Globus pallidus (tissue), 1 donor: ENCODE measurements around the gene C6orf47.

Source experiments
- DNase-seq: peaks from one replicate; pipeline ENCODE4 v3.0.0-alpha.2; 2015; ENCODE audit warnings: low spot score

C6orf47 gene

DNA sequence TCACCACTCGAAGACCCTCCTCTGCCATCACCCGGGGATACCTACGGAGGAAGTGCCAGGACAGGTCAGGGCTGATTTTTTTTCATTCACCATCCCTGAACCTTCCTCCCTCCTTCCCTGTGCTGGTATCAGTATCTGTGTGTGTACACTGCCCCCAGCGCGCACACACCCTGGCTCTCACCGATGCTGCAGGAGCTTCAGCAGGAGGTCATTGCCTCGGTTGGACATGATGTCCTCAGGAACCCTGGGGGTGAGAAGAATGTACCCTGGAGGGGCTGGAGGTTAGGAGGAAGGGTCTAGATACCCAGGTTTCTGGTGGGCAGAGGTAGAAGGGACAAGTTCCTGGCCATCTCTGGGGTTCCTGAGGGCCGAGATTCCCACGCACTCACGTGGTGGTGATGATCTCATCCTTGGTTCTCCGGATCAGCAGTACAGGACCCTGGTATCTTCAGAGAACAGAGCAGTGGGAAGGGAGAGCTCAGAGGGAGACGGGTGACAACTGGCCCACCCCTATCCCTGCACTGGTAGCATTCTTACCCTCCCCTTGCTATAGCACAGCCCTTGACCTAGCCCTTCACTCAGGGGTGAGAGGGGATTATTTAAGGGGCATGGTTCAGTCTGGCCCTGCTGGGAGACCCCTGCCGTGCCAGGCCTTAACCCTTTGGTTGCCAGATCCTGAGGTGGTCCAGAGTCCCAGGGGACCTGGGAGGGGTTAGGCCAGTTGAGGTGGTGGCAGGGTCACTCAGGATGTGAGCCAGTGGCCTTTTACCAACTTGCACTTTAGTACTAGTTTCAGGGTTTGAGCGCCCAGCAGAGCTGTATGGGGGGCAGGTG, 27.5 kb upstream of the C6orf47 start:
- DNase-seq = no peak

DNA sequence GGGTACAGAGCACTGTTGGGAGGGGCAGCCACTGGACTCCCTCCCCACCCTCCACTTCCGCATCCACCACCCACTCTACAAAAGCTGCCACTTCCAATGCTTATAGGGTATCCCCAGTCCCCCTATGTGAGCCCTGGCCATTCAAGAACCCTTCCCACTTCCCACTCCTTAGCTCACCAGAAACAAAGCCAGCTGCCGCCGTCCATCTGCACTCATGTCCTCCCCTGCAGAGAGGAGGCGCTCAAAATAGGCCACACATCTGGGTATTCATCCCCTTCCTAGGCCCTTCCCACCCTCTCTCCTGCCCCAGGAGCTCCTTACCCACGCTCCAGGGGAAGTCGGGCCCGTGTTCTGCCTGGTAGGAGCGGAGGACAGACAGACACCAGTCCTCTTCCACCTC, 26.7 kb upstream of the C6orf47 start:
- DNase-seq = no peak

DNA sequence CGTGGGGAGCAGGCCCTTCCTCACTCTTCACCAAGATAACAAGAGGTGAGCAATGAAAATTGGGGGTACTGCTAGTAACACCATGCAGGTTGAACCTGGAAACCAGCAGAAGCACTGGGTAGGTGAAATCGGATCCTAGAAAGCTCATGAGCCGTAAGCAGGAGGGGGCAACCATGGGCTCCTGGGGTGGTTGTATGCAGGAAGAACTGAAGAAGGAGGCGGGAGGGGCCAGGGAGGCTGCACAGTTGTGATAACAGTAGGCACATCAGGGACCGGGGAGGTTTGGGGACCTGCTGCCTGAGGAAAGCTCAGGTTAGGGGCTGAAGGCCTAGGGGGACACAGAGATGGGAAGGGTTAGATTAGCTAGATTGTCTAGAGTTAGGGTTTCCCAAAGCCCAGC, 25.9 kb upstream of the C6orf47 start:
- no peak for DNase-seq

DNA sequence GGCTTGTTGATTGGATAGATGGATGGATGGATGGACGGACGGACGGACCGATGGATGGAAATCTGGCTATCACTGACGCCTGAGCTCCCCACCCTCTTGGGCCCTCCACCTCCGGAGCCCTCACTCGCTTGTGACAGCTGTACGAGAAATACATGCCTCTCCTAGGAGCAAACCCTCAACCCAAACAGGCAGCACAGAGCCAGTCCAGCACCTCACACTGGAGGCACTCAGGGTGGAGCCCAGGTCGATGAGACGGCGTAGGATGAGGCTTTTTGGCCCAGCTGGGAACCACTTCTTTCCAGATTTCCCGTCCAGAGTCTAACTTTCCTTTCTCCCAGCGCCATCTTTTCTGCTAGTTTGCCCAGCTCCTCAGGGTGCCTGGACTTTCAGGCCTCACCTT, 23.0 kb upstream of the C6orf47 start:
- no peak for DNase-seq

DNA sequence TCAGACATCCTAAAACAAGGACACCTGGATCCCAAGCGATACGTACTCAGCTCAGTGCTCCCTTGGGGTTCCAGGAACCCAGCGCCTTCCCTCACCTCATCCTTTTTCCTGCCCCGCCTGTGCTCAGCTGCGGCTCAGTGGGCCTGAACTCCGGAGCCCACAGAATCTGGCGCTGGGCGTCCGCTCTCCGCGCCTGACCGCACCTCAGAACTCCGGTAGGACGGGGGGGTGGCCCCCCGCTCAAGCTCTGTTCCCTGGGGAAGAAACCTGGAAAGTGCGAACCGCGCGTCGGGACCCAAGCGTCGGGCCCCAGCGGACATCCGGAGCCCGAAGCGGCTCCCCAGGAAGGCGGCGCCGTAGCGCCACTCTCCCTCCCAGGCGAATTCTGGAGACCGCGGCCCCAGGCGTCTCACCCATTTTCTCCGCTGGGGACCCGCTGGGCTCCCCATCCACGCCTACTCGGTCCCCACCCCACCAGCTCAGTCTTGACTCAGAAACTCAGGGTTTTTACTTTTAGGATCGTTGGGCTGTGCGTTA, 20.6 kb upstream of the C6orf47 start:
- DNase-seq = no peak

DNA sequence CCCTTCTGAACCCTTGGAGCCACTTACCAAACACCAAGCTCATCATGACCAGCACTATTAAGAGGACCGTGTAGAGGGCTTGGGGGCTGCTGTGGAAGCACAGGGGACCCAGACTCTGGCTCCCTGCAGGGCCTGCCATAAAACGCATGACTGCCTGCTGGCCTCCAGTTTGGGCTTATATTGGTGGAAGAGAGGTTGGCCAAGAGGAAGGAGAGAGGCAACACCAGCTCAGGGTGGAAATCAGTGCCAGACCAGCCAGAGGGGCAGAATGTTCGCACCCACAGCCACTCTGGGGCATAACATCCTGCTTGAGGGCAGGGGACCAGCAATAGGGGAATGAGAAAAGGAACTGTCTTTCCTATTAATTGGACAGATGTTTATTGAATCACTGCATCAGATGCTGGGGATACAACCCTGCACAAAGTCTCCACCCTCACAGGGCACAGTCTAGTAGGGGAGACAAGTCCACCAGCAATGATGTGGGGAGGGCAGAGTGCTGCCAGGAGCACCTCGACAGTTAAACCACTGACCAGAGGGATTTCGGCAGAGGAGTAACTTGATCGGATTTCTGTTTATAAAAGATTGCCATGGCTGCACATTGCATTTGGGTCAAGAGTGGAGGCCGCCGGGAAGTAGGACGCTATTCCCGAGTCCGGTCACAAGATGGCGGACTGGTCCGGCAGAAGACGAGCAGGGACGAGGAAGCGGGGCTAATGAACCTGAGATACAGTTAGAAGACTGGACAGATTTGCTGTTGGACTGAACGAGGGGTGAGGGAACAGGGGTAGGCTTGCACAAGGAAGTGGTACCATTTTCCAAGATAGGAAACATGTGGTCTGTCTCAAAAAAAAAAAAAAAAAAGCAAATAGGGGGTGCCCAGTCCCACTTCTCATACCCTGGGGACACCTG, 19.9 kb upstream of the C6orf47 start, which contains the start of gene LY6G5C:
LY6G5C (minus strand) TSS at position 842 of the 909 bp plus-strand sequence; CDS start at position 148, 694 bp downstream.
- DNase-seq = peak; percentile 63

DNA sequence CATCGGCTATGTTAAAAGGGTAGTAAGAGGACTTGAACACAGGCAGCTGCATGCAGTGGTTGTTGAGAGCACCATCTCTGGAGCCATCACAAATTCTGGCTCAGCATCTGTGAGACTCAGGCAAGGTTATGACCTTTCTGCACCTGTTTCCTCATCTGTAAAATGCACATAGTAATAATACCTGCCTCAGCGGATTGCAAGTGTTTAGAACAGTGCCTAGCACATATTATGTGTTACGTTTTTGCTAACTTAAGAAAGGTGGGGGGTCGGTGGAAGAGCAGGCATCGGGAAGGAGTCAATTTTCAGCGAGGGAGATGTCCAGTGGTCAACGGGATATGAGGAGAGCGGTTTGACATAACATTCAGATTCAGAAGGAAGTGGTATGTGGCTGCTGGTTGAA, 17.4 kb upstream of the C6orf47 start:
- no peak for DNase-seq

DNA sequence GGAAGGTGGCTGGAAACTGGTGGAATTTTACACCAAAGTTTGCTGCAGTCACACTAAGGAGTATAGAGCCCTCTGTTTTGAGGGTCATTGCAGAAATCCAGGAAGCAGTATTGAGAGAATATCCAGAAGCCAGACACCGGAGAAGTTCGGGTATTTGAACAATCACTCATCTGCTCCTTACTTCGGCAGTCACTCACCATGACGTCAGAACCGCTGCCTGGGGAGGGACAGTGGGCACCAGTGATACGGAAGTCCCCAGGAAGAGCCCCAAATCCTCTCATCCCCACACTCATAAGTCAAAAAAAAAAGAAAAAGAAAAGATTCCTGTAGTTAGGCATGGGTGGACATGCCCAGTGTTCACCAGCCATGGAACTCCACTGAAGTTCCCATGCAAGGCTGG, 16.3 kb upstream of the C6orf47 start:
- no peak for DNase-seq

DNA sequence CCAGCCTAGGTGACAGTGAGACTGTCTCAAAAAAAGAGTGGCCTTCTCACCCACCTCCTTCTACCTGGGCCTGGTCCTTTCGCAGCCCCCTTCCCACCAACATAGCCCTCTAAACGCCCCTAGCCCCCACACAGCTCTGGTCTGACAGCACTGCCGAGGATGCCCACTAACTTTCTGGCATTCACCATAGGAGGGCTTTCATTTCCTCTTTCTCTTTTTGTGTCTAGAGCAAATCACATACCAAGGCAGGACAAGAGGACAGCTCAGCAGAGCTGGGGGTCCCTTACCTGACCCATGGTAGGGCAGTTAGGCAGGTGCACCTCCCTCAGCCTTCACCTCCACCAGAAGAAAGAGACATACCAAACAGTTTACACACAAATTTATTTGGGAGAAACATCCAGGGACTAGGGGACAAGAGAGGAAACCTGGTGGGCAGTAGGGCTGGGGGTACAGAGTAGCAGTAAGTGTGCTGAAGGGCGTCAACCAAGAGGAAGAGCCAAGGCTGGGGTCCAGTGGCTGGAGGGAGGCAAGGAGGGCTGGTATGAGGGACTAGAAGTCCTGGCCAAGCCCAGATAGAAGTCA, 15.8 kb upstream of the C6orf47 start:
- no peak for DNase-seq

DNA sequence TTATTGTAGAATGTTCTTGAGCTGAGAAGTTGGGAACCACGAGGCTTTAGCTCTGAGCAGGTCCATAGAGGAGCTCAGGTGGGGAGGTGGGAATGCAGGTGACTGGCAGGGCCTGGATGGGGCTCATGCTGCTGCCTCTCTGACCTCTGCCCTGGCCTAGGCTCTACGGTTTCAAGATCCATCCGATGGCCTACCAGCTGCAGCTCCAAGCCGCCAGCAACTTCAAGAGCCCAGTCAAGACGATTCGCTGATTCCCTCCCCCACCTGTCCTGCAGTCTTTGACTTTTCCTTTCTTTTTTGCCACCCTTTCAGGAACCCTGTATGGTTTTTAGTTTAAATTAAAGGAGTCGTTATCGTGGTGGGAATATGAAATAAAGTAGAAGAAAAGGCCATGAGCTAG, 9.1 kb upstream of the C6orf47 start, which contains the start of gene LY6G5B:
LY6G5B (plus strand) TSS at position 301 of the 400 bp plus-strand sequence. CDS start 975 bp downstream, outside the sequence.
- DNase-seq = no peak

DNA sequence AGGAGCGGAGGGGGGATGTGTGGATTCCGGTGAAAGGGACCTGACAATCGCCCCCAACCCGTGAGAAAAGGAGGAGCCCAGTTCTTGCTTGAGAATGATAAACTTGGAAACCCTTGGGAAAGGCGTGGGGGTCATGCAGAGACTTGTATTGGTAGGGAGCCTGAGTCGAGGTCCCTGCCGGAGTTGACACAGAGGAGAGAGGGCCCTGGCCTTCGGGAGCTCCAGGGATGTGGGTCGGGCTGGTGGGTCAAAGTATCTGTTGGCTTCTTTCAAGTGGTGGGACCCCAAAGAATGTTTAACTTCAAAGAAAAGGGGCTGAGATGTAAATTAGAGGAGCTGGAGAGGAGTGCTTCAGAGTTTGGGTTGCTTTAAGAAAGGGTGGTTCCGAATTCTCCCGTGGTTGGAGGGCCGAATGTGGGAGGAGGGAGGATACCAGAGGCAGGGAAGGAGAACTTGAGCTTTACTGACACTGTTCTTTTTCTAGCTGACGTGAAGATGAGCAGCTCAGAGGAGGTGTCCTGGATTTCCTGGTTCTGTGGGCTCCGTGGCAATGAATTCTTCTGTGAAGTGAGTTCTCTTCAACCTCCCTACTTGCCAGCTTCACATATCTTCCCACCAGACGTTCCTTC, 5.9 kb upstream of the C6orf47 start:
- no peak for DNase-seq

DNA sequence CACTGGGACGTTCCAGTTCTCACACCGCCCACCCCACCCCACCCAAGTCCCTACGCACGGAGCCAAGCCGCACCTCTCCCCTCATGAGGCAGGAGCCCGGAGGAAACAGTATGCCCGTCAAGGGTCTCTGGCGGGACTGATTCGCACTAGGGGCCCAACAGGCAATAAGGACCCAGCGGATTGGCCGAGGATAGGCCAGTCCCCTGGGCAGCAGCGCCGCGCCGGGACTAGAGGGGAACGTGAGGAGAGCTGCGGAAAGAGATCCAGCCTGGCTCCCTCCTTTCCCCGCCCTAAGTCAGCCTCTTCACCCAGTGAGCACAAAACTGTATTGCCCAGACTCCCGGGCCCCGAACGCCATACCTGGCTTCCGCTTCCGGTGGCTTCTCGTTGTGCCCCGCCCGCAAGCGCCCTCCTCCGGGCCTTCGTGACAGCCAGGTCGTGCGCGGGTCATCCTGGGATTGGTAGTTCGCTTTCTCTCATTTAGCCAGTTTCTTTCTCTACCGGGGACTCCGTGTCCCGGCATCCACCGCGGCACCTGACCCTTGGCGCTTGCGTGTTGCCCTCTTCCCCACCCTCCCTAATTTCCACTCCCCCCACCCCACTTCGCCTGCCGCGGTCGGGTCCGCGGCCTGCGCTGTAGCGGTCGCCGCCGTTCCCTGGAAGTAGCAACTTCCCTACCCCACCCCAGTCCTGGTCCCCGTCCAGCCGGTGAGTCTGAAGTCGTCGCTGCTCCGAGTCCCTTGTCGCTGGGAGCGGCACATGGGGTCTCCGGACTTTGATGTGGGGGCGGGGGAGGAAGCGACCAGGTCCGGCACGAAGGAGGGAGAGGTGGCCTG, 5.1 kb upstream of the C6orf47 start, which contains the start of gene CSNK2B:
CSNK2B (plus strand) TSS at position 580 of the 836 bp plus-strand sequence. CDS start 752 bp downstream, outside the sequence.
- peak; percentile 99 for DNase-seq

DNA sequence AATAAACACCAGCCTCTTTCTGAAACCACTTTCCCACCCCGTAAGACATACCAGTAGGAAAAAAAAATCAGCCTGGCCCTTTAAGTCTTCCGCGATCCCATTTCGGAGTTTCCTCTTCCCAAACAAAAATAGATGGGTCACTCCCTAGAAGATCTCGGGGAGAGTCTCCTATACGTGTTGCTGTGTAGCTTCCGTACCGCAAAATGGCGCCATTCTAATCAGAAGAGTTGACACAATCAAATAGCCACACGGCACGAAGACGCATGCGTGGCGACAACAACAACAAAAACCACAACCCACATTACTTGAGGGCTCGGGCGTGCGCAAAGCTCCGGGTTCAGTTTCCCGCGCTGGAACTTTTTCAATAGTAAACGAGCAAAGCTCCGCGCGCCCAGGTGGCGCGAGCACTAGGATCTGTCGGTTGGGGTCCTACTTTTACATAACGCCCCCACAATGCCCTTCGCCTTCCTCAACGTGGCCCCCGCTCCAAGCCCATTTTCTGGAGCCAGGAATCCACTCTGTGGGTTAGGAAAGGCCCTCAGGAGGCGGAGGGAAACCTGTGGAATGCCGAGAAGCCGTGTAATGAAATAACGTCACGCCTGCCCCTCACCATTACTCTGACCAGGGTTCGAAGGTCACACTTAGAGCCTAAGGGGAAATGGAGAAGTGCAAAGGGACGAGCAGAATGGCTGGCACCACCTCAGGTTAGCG, 4.4 kb upstream of the C6orf47 start, which contains the start of gene GPANK1:
GPANK1 (minus strand) TSS at position 208 of the 711 bp plus-strand sequence. CDS start 519 bp downstream, outside the sequence.
- DNase-seq = peak; percentile 94

DNA sequence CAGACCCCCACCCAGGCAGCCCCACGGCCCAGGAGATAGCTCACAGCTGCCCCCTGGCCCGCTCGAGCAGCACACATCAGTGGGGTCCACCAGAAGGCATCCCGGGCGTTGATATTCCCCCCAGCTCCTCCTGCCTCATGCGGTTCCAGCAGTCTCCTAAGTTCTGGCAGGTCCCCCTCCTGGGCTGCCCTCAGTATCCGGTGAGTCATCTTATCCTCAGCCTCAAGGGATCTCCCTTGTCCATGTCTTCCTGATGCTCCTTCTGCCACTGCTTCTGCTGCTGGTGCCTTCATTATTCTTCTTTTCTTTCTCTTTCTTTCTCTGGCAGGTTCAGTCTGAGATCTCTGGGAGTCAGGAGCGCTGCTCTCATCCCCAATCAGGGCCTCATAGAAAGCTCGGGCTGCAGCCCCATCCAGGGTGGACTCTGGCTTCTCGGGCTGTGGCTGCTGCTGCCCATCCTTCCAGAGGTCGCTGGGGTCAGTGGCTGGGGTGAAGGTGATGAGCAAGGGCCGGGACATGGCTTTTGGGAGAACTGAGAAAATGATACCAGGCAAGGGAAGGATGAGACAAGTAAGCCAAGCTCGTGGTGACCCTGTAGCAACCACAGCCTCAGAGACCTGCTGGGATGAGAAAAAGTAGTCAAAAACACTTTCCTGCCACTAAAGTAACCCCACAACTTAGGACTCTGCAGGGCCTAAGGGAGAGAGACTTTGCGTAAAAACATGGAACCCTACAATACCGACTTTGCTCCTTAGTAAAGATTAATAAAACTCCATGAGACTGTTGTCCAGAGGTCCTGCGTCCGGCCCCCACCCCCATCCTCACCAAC, 3.6 kb upstream of the C6orf47 start:
- DNase-seq = no peak

DNA sequence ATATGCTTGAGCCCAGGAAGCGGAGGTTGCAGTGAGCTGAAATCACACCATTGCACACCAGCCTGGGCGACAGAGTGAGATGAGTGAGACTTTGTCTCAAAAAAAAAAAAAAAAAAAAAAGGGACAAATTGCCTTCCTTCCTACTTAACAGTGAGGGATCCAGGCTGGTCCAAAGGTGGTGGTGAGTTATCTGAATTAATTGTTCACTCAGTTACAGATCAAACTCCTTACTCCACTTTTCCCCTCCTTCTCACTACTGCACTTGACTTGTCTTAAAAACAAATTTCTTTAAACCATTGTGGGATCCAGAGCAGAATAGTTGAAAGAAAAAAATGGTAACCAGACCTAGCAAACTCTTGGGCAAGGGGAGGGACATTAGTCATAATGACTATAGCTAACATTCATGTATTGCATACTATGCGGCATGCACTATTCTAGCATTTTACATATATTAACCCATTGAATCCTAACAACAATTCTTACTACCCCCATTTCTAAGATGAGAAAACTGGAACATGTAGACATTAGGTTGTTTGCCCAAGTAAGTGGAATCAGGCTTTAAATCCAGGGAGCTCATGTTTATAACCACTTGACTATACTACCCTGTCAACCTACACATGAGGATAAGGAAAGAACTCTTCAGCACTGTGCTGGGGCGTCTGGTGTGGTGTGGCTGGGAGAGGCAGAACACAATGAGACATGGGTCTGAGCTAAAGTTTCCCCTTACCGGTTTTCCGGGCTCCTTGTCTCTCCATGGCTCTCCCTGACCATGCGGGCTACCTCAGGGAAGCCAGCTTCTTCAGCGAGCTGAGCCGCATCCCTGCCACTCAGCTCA, 2.8 kb upstream of the C6orf47 start:
- no peak for DNase-seq

DNA sequence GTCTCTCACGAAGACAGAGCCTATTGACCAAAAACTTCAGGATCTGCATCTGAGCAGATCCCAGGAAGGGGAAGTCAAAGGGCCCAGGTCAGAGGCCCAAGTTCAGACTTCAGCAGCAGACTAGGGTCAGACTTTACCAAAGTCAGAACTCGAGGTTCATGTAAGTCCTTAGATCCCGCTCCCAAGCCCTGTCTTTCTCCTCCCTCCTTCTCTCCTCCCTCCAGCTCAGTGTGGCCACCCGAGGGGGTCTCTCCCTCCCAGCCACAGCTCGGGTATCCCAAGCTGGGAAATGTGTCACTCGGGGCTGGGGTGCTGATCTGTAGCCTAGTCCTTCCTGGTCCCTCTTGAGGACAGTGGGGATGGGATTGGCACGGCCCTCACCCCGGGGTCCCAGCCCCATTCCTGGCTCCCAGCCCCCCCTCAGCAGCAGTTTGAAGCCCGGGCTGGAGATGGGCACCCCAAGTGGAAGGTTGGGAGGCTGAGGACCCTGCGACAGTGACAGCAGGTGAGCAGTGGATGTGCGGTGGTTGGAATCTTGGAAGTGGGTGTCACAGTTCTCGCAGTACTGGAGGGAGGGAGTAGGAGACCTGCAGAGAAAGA, 1.6 kb upstream of the C6orf47 start:
- no peak for DNase-seq
